Measurements from ENCODE around the gene SNRNP200. TPM values are rescaled to one million over a fixed set of nuclear protein-coding genes. Genes with fewer than 3 reads are reported as not detected.

The SNRNP200 gene
- total and polyA plus RNA-seq, 4 experiments from 2014 or later = 53.6 to 227 (median 155) TPM

DNA sequence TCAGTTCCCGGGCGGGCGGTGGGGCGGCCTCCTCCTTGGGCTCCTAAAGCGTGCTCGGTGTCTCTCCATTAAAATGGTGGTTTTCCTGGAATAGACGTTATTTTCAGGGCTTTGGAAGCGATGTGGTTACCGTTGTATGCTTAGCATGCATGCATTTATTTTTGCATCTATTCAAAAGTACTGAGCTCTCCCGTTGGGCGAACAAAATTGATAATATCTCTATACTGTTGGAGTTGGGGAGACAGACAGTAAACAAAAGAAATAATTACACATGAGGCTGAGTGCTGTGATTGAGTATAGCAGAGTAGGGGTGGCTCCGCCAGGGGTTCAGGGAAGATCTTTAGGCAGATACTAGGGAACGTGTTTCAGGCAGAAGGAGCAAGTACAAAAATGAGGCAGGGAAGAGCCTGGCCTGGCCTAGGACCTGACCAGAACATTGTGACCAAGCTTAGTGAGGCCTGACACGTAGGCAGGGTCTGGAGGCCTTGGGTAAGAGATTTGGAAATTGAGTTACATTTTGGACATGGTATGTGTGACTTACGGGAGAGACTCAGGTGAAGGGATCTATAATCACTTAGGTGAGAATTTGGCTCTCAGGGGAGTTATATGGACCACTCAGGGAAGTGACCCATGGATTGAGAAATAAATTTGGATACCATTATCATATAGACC, 30.9 kb upstream of the SNRNP200 start:
- no peak for DNase-seq
- Mint-ChIP-seq H3K27me3 (no peaks in the 10 kb centered on the region), H3K27ac (peak overlapping the region; percentile 60 to 94 (median 84)), H3K9me3 (no peaks in the 10 kb centered on the region), H3K4me1 (peaks cover 22 to 48% (median 31%) of the 10 kb centered on the region in 4 donors), H3K36me3 (no peaks in the 10 kb centered on the region), H3K4me3 (peak overlapping the region; percentile 66 to 89 (median 80))
- no peaks in the 10 kb centered on the region for H3K36me3 ChIP-seq (ENCODE audit: insufficient read depth, low read length)
- peaks cover 35% of the 10 kb centered on the region for H3K4me1 ChIP-seq (ENCODE audit: insufficient read depth, low read length)
- H3K27me3 ChIP-seq (ENCODE audit: insufficient read depth, low read length) = no peaks in the 10 kb centered on the region
- peak overlapping the region; percentile 42 to 75 for H3K4me3 ChIP-seq (ENCODE audit: low read length in 2 of 2)
- intact Hi-C loops (cut with micrococcal nuclease) = loop anchor here (5.0 kb wide), 1 partner anchor 129 kb away; the partner anchor contains the start of gene STARD7
- ChIA-PET CTCF (ENCODE audit: partially characterized antibody) (interaction anchor here (1.0 to 2.6 kb wide), 6 partner anchors 8 to 71 kb away, joined by 3 to 14 read pairs (median 4); no protein-coding TSS in a partner anchor), POLR2A (ENCODE audit: partially characterized antibody) (interaction anchor here (0.6 to 7.6 kb wide), 12 partner anchors 9 to 514 kb away, joined by 3 to 116 read pairs (median 4); partner anchors contain the start of genes ARID5A, ITPRIPL1, SNRNP200 and STARD7)
- peak overlapping the region; percentile 86 for H3K27ac ChIP-seq (ENCODE audit: low read depth, low read length)
- H3K9me3 ChIP-seq (ENCODE audit: control insufficient read depth in 1 of 2, low read length in 2 of 2) = no peaks in the 10 kb centered on the region

DNA sequence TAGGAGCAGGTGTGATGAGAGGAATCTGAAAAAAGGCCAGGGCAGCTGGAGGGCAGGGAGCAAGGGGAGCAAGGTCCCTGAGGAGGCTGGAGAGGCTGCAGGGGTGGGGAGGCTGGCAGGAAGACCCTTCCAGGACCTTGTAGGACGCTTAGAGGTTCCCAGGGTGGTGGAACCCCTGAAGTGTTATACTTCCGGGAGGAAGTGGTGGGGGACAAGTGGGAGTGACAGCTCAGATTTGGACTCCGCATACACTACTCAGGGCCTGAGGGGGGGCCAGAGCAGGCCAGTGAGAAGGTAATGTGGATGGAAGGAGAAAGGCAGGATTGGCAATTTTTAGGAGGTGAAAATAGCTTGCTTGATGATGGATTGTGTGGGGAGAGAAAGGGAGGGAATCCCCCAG, 28.4 kb upstream of the SNRNP200 start:
- DNase-seq = no peak
- H3K4me3 ChIP-seq (ENCODE audit: low read length in 2 of 2) = no peak overlapping the region
- Mint-ChIP-seq H3K36me3 (peaks cover under 1 to 1% of the 10 kb centered on the region in 2 donors), H3K4me1 (peaks cover 18 to 41% (median 25%) of the 10 kb centered on the region in 4 donors), H3K4me3 (peak overlapping the region; percentile 44 to 87 (median 68)), H3K27ac (peak overlapping the region in 6 of 7 donors; percentile 53 to 88 (median 77)), H3K27me3 (no peaks in the 10 kb centered on the region), H3K9me3 (no peaks in the 10 kb centered on the region)
- intact Hi-C loops (cut with micrococcal nuclease) = no loop called here
- no peaks in the 10 kb centered on the region for H3K36me3 ChIP-seq (ENCODE audit: insufficient read depth, low read length)
- ChIA-PET CTCF (ENCODE audit: partially characterized antibody) (interaction anchor here (1.8 to 3.3 kb wide), 2 partner anchors 10 to 11 kb away, joined by 8 to 15 read pairs; no protein-coding TSS in a partner anchor), POLR2A (ENCODE audit: partially characterized antibody) (interaction anchor here (2.3 to 7.6 kb wide), 4 partner anchors 10 to 204 kb away, joined by 18 to 116 read pairs (median 36); partner anchors contain the start of genes ARID5A, ITPRIPL1 and SNRNP200)
- H3K9me3 ChIP-seq (ENCODE audit: control insufficient read depth in 1 of 2, low read length in 2 of 2) = no peaks in the 10 kb centered on the region
- no peaks in the 10 kb centered on the region for H3K27me3 ChIP-seq (ENCODE audit: insufficient read depth, low read length)
- H3K4me1 ChIP-seq (ENCODE audit: insufficient read depth, low read length) = peaks cover 27% of the 10 kb centered on the region
- H3K27ac ChIP-seq (ENCODE audit: low read depth, low read length) = no peak overlapping the region

DNA sequence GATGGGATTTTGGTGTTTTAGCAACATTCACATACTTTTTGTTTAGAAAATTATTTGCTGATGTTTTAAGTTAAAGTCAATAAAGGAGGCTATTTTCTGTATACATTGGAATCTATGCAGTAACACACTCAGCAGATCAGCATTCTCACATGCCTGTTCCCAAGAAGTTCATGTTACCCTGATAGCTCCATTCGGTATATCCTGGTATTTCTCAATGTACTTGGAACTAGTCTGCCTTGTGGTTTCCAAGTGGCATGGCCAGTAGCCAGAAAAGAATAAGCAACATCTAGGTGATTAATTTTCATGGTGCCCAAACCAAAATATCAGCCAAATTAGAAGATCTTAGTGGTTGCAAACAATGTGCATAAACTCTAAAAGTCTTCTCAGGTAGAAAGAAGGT, 25.1 kb upstream of the SNRNP200 start:
- Histone ChIP-seq H3K27ac (ENCODE audit: low read depth, low read length) (no peak overlapping the region), H3K27me3 (ENCODE audit: insufficient read depth, low read length) (no peaks in the 10 kb centered on the region), H3K4me1 (ENCODE audit: insufficient read depth, low read length) (peaks cover 32% of the 10 kb centered on the region), H3K4me3 (ENCODE audit: low read length in 2 of 2) (no peak overlapping the region), H3K9me3 (ENCODE audit: control insufficient read depth in 1 of 2, low read length in 2 of 2) (no peaks in the 10 kb centered on the region), H3K36me3 (ENCODE audit: insufficient read depth, low read length) (peaks cover 11% of the 10 kb centered on the region)
- ChIA-PET POLR2A (ENCODE audit: partially characterized antibody) (no interaction called here), CTCF (ENCODE audit: partially characterized antibody) (interaction anchor here (0.6 to 0.9 kb wide), 2 partner anchors 76 to 344 kb away, joined by 3 read pairs; no protein-coding TSS in a partner anchor)
- no peaks in the 10 kb centered on the region for H3K27me3 Mint-ChIP-seq
- peaks cover 13 to 24% of the 10 kb centered on the region in 2 donors for H3K36me3 Mint-ChIP-seq
- H3K4me3 Mint-ChIP-seq = no peak overlapping the region
- intact Hi-C loops (cut with micrococcal nuclease) = no loop called here
- no peak for DNase-seq
- no peak overlapping the region for H3K27ac Mint-ChIP-seq
- H3K4me1 Mint-ChIP-seq = peaks cover 24 to 53% (median 43%) of the 10 kb centered on the region in 4 donors
- no peaks in the 10 kb centered on the region for H3K9me3 Mint-ChIP-seq

DNA sequence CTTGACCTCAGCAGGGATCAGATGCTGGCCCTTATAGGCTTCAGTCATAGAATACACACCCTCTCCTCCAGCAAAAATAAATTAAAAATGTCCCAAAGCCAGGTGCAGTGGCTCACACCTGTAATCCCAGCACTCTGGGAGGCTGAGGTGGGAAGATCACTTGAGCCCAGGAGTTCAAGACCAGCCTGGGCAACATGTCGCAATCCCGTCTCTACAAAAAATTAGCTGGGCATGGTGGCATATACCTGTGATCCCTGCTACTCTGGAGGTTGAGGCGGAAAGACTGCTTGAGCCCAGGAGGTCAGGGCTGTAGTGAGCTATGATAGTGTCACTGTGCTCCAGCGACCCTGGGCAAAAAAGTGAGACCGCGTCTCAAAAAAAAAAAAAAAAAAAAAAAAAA, 24.5 kb upstream of the SNRNP200 start:
- Histone ChIP-seq H3K27me3 (ENCODE audit: insufficient read depth, low read length) (no peaks in the 10 kb centered on the region), H3K9me3 (ENCODE audit: control insufficient read depth in 1 of 2, low read length in 2 of 2) (no peaks in the 10 kb centered on the region), H3K36me3 (ENCODE audit: insufficient read depth, low read length) (peaks cover 11% of the 10 kb centered on the region), H3K4me3 (ENCODE audit: low read length in 2 of 2) (no peak overlapping the region), H3K4me1 (ENCODE audit: insufficient read depth, low read length) (peaks cover 31% of the 10 kb centered on the region), H3K27ac (ENCODE audit: low read depth, low read length) (no peak overlapping the region)
- no peak for DNase-seq
- H3K9me3 Mint-ChIP-seq = no peaks in the 10 kb centered on the region
- H3K36me3 Mint-ChIP-seq = peaks cover 13 to 24% of the 10 kb centered on the region in 2 donors
- CTCF ChIA-PET (ENCODE audit: partially characterized antibody) = interaction anchor here (0.6 to 0.9 kb wide), 2 partner anchors 77 to 344 kb away, joined by 3 read pairs; no protein-coding TSS in a partner anchor
- H3K27ac Mint-ChIP-seq = peak overlapping the region in 1 of 7 donors; percentile 8
- intact Hi-C loops (cut with micrococcal nuclease) = no loop called here
- POLR2A ChIA-PET (ENCODE audit: partially characterized antibody) = interaction anchor here (1.0 kb wide), 1 partner anchor 24 kb away, joined by 4 read pairs; the partner anchor contains the start of gene SNRNP200
- H3K4me1 Mint-ChIP-seq = peaks cover 24 to 53% (median 42%) of the 10 kb centered on the region in 4 donors
- no peaks in the 10 kb centered on the region for H3K27me3 Mint-ChIP-seq
- H3K4me3 Mint-ChIP-seq = no peak overlapping the region

DNA sequence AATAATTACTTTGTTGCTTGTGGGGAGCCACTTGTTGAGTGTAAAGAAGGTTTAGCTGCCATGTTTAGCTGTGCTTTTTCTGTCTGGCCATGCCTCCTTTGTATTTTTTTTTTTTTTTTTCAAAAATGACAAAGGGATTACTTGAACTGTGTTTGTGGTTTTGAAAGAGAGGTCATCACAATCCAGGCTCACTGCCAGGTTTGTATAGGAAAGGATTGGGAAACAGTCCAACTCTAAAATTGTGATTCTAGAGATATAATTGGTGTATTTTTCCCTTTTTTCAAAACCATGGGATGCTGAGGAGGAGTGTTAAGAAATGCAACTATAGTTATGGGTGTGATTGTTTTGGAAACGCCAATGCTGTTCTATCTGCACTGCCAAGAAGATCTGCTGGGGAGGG, 24.1 kb upstream of the SNRNP200 start:
- Histone ChIP-seq H3K36me3 (ENCODE audit: insufficient read depth, low read length) (peaks cover 11% of the 10 kb centered on the region), H3K9me3 (ENCODE audit: control insufficient read depth in 1 of 2, low read length in 2 of 2) (no peaks in the 10 kb centered on the region), H3K27me3 (ENCODE audit: insufficient read depth, low read length) (no peaks in the 10 kb centered on the region), H3K27ac (ENCODE audit: low read depth, low read length) (no peak overlapping the region), H3K4me3 (ENCODE audit: low read length in 2 of 2) (no peak overlapping the region), H3K4me1 (ENCODE audit: insufficient read depth, low read length) (peaks cover 31% of the 10 kb centered on the region)
- Mint-ChIP-seq H3K4me1 (peaks cover 24 to 53% (median 42%) of the 10 kb centered on the region in 4 donors), H3K9me3 (no peaks in the 10 kb centered on the region), H3K36me3 (peaks cover 13 to 24% of the 10 kb centered on the region in 2 donors), H3K4me3 (no peak overlapping the region), H3K27ac (peak overlapping the region in 1 of 7 donors; percentile 8), H3K27me3 (no peaks in the 10 kb centered on the region)
- CTCF ChIA-PET (ENCODE audit: partially characterized antibody) = no interaction called here
- intact Hi-C loops (cut with micrococcal nuclease) = no loop called here
- no peak for DNase-seq
- POLR2A ChIA-PET (ENCODE audit: partially characterized antibody) = interaction anchor here (0.6 to 1.0 kb wide), 2 partner anchors 24 to 33 kb away, joined by 3 to 4 read pairs; partner anchors contain the start of gene SNRNP200

DNA sequence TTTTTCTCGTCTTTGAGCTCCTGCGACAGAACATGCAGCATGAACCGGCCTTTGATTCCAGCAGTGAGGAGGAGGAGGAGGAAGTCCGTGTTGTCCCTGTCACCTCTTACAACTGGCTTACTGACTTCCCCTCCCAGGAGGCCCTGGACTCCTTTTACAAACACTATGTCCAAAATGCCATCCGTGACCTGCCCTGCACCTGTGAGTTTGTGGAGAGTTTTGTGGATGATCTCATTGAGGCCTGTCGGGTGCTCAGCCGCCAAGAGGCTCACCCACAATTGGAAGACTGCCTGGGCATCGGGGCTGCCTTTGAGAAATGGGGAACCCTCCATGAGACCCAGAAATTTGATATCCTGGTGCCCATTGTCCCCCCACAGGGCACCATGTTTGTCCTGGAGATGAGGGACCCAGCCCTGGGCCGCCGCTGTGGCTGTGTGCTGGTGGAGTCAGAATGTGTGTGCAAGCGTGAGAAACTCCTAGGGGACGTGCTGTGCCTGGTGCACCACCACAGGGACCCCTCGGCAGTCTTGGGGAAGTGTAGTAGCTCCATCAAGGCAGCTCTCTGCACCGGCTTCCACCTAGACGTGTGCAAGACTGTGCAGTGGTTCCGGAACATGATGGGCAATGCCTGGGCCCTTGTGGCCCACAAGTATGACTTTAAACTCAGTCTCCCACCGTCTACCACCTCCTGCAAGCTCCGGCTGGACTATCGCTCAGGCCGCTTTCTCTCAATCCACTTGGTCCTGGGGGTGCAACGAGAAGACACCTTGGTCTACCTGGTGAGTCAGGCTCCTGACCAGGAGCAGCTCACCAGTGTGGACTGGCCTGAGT, 21.9 kb upstream of the SNRNP200 start:
- Mint-ChIP-seq H3K4me1 (peaks cover 19 to 51% (median 38%) of the 10 kb centered on the region in 4 donors), H3K9me3 (no peaks in the 10 kb centered on the region), H3K36me3 (peaks cover 13 to 24% of the 10 kb centered on the region in 2 donors), H3K4me3 (peak overlapping the region in 4 of 8 donors; percentile 30 to 58 (median 40)), H3K27me3 (no peaks in the 10 kb centered on the region), H3K27ac (peak overlapping the region; percentile 42 to 96 (median 59))
- H3K4me3 ChIP-seq (ENCODE audit: low read length in 2 of 2) = no peak overlapping the region
- no peak for DNase-seq
- POLR2A ChIA-PET (ENCODE audit: partially characterized antibody) = interaction anchor here (7.7 to 13.7 kb wide), 3 partner anchors 7 to 21 kb away, joined by 116 to 178 read pairs (median 134); partner anchors contain the start of genes NCAPH and SNRNP200
- H3K27ac ChIP-seq (ENCODE audit: low read depth, low read length) = no peak overlapping the region
- H3K27me3 ChIP-seq (ENCODE audit: insufficient read depth, low read length) = no peaks in the 10 kb centered on the region
- peaks cover 11% of the 10 kb centered on the region for H3K36me3 ChIP-seq (ENCODE audit: insufficient read depth, low read length)
- peaks cover 31% of the 10 kb centered on the region for H3K4me1 ChIP-seq (ENCODE audit: insufficient read depth, low read length)
- CTCF ChIA-PET (ENCODE audit: partially characterized antibody) = interaction anchor here (1.0 to 8.8 kb wide), 3 partner anchors 15 to 22 kb away, joined by 4 to 62 read pairs (median 4); partner anchors contain the start of gene SNRNP200
- H3K9me3 ChIP-seq (ENCODE audit: control insufficient read depth in 1 of 2, low read length in 2 of 2) = no peaks in the 10 kb centered on the region
- intact Hi-C loops (cut with micrococcal nuclease) = no loop called here

All from CD4-positive, alpha-beta memory T cell (primary cell).